SK-N-SH (cell line): ENCODE data around the gene PTGFRN. TPM values are rescaled to one million over a fixed set of nuclear protein-coding genes. Genes with fewer than 3 reads are reported as not detected.

Source experiments
- CTCF ChIA-PET: fragments of 300-600, 350-600 bp; formaldehyde crosslinking; extraction: SDS; loops from one replicate; lab custom pipeline; 2021; lab: Yijun Ruan, JAX
- POLR2A ChIA-PET: fragments of 350-600 bp; sonication (Branson Sonifier 250); formaldehyde crosslinking; extraction: SDS; loops from one replicate; lab custom pipeline; 2020; ENCODE audit warnings: antibody characterized with exemption, inconsistent platforms; lab: Yijun Ruan, JAX
- DNase-seq: peaks from one replicate; pipeline ENCODE4 v3.0.0; 2012
- H2AFZ ChIP-seq: fragments of 200-600 bp; sonication (generic); 2 replicates; pipeline ENCODE4 v1.8.1; 2016; ENCODE audit warnings: antibody characterized with exemption, mild to moderate bottlenecking, low read depth
- H3F3A ChIP-seq: fragments of 200-600 bp; sonication (generic); replicated peaks from 2 replicates; pipeline ENCODE3; 2016; ENCODE audit warnings: antibody characterized with exemption, mild to moderate bottlenecking; ENCODE audit not compliant: insufficient read depth
- H3K27ac ChIP-seq, 2 experiments: fragments of 200-500 bp in 1 of 2; fragments of 200-600 bp in 1 of 2; sonication (Bioruptor generic) in 1 of 2; sonication (generic), shearing (Covaris generic) in 1 of 2; 2 replicates each; pipeline versions ENCODE4 v1.5.1 to v1.6.1; 2014 to 2016; ENCODE audit warnings: low read depth in 2 of 2, inconsistent platforms in 1 of 2, low read length in 1 of 2, mild to moderate bottlenecking in 1 of 2, mixed read lengths in 1 of 2
- H3K27me3 ChIP-seq: fragments of 200-600 bp; sonication (generic), shearing (Covaris generic); 2 replicates; pipeline ENCODE4 v1.6.1; 2016; ENCODE audit warnings: mixed run types; ENCODE audit not compliant: insufficient read depth
- H3K36me3 ChIP-seq, 2 experiments: fragments of 200-500 bp in 1 of 2; fragments of 200-600 bp in 1 of 2; sonication (Bioruptor generic) in 1 of 2; sonication (generic) in 1 of 2; replicated peaks in 1 of 2; 2 replicates each; pipeline versions ENCODE3 to v1.5.1; 2014 to 2016; ENCODE audit warnings: low read length in 1 of 2, mild to moderate bottlenecking in 1 of 2; ENCODE audit not compliant: insufficient read depth in 2 of 2, control insufficient read depth in 1 of 2
- H3K4me1 ChIP-seq, 2 experiments: fragments of 200-500 bp in 1 of 2; fragments of 200-600 bp in 1 of 2; sonication (Bioruptor generic) in 1 of 2; sonication (generic), shearing (Covaris generic) in 1 of 2; 2 replicates each; pipeline versions ENCODE4 v1.5.1 to v1.6.1; 2014 to 2016; ENCODE audit warnings: low read depth in 1 of 2, low read length in 1 of 2, mixed run types in 1 of 2; ENCODE audit not compliant: insufficient read depth in 2 of 2, control insufficient read depth in 1 of 2
- H3K4me2 ChIP-seq: fragments of 200-600 bp; sonication (generic), shearing (Covaris generic); 2 replicates; pipeline ENCODE4 v1.6.1; 2017; ENCODE audit warnings: mixed run types
- H3K4me3 ChIP-seq, 2 experiments: fragments of 200-500 bp in 1 of 2; fragments of 200-600 bp in 1 of 2; sonication (Bioruptor generic) in 1 of 2; sonication (generic), shearing (Covaris generic) in 1 of 2; 2 replicates each; pipeline versions ENCODE4 v1.5.1 to v1.8.1; 2014 to 2016; ENCODE audit warnings: low read depth in 2 of 2, inconsistent platforms in 1 of 2, low read length in 1 of 2, mild to moderate bottlenecking in 1 of 2, mixed read lengths in 1 of 2, moderate library complexity in 1 of 2
- H3K79me2 ChIP-seq: fragments of 200-600 bp; sonication (generic); 2 replicates; pipeline ENCODE4 v1.8.1; 2017; ENCODE audit warnings: mild to moderate bottlenecking; ENCODE audit not compliant: insufficient read depth
- H3K9ac ChIP-seq: fragments of 200-600 bp; sonication (generic); 2 replicates; pipeline ENCODE4 v1.6.1; 2017; ENCODE audit warnings: mixed run types
- H3K9me2 ChIP-seq: fragments of 200-600 bp; sonication (generic); 2 replicates; pipeline ENCODE4 v1.6.1; 2017; ENCODE audit warnings: mixed run types
- H3K9me3 ChIP-seq: fragments of 200-600 bp; sonication (generic); 2 replicates; pipeline ENCODE4 v1.6.1; 2017; ENCODE audit warnings: mixed run types, mild to moderate bottlenecking, moderate library complexity
- H4K20me1 ChIP-seq: fragments of 200-600 bp; sonication (generic); 2 replicates; pipeline ENCODE4 v1.6.1; 2017; ENCODE audit warnings: mild to moderate bottlenecking, mixed run types; ENCODE audit not compliant: insufficient read depth
- CHD2 ChIP-seq: fragments of 150-350 bp; IDR thresholded peaks from 2 replicates; pipeline ENCODE4 v1.6.1; 2018; ENCODE audit warnings: low read length; ENCODE audit not compliant: partially characterized antibody
- ELF1 ChIP-seq: IDR thresholded peaks from 2 replicates; pipeline ENCODE4 v1.4.0; 2012
- EP300 ChIP-seq, 2 experiments: IDR thresholded peaks; 2 replicates each; pipeline versions ENCODE4 v1.4.0 to v1.6.1; 2012; ENCODE audit warnings: borderline replicate concordance in 1 of 2, low read depth in 1 of 2, low read length in 1 of 2
- FOXM1 ChIP-seq: IDR thresholded peaks from 2 replicates; pipeline ENCODE4 v1.4.0; 2012; ENCODE audit warnings: low read depth, mild to moderate bottlenecking
- GABPA ChIP-seq: IDR thresholded peaks from 2 replicates; pipeline ENCODE4 v1.4.0; 2012; ENCODE audit warnings: low read depth, mild to moderate bottlenecking
- MAX ChIP-seq: IDR thresholded peaks from 2 replicates; pipeline ENCODE4 v1.4.0; 2012; ENCODE audit warnings: low read depth
- MEF2A ChIP-seq: IDR thresholded peaks from 2 replicates; pipeline ENCODE4 v1.4.0; 2012; ENCODE audit warnings: low read depth, borderline replicate concordance
- MXI1 ChIP-seq: IDR thresholded peaks from 2 replicates; pipeline ENCODE4 v1.6.1; 2012; ENCODE audit warnings: mild to moderate bottlenecking, low read depth, low read length, improper control_type of control experiment
- NFIC ChIP-seq: IDR thresholded peaks from 2 replicates; pipeline ENCODE4 v1.4.0; 2012; ENCODE audit warnings: borderline replicate concordance
- RAD21 ChIP-seq: IDR thresholded peaks from 2 replicates; pipeline ENCODE4 v1.6.1; 2012; ENCODE audit warnings: mild to moderate bottlenecking, low read length
- REST ChIP-seq: IDR thresholded peaks from 2 replicates; pipeline ENCODE4 v1.6.1; 2012; ENCODE audit warnings: mild to moderate bottlenecking, low read depth, low read length, moderate library complexity
- RFX5 ChIP-seq: IDR thresholded peaks from 2 replicates; pipeline ENCODE4 v1.6.1; 2012; ENCODE audit warnings: mild to moderate bottlenecking, improper control_type of control experiment, low read length
- RXRA ChIP-seq: IDR thresholded peaks from 2 replicates; pipeline ENCODE4 v1.4.0; 2012; ENCODE audit warnings: low read depth, mild to moderate bottlenecking, borderline replicate concordance
- SIN3A ChIP-seq: IDR thresholded peaks from 2 replicates; pipeline ENCODE4 v1.6.1; 2012; ENCODE audit warnings: low read depth, mild to moderate bottlenecking, low read length, moderate library complexity, borderline replicate concordance
- TEAD4 ChIP-seq: IDR thresholded peaks from 2 replicates; pipeline ENCODE4 v1.4.0; 2012; ENCODE audit warnings: mild to moderate bottlenecking, borderline replicate concordance; ENCODE audit not compliant: insufficient read depth
- USF2 ChIP-seq: fragments of 150-350 bp; IDR thresholded peaks from 2 replicates; pipeline ENCODE4 v1.6.1; 2017; ENCODE audit warnings: antibody characterized with exemption, low read length, low read depth, borderline replicate concordance
- WGBS: methylation state at CpG from one replicate; pipeline ENCODE4 v1.1.6; 2017; ENCODE audit warnings: low lambda C conversion rate; 5-methylcytosine and 5-hydroxymethylcytosine counted together
- polyA plus RNA-seq, 3 experiments: library from polyadenylated mRNA; depleted of rRNA; stranded (reverse); fragments of >200 nt; gene quantifications; 2 replicates each; pipeline ENCODE4 v1.2.3, GENCODE V29; 2012

Gene PTGFRN
- polyA plus RNA-seq, 1 of the 3 experiments (the other 2 are of a cell fraction) = 22.4 TPM

GRCh38 chr1:116999596-116999995 lies 89.9 kb downstream of the PTGFRN start:
- no peak for TF ChIP-seq MEF2A
- no peak overlapping the region for H3K4me2 ChIP-seq
- H3K9me3 ChIP-seq = no peaks in the 10 kb centered on the region
- peaks cover 0 to 4% of the 10 kb centered on the region in 2 experiments; a peak in 1 of 4 replicates for H3K4me1 ChIP-seq
- CTCF ChIA-PET = no interaction called here
- H3K4me3 ChIP-seq = no peak overlapping the region
- WGBS = 31% methylated on average over 3 of the region's 3 CpGs
- H4K20me1 ChIP-seq = no peaks in the 10 kb centered on the region
- no peak overlapping the region for H3K27ac ChIP-seq
- H3K27me3 ChIP-seq = no peaks in the 10 kb centered on the region
- POLR2A ChIA-PET = no interaction called here
- H2AFZ ChIP-seq = no peak overlapping the region
- H3K9ac ChIP-seq = no peak overlapping the region
- DNase-seq = no peak
- no peaks in the 10 kb centered on the region for H3K79me2 ChIP-seq
- no peaks in the 10 kb centered on the region for H3F3A ChIP-seq
- no peaks in the 10 kb centered on the region for H3K36me3 ChIP-seq
- H3K9me2 ChIP-seq = no peaks in the 10 kb centered on the region

- Histone ChIP-seq H3K36me3 (no peaks in the 10 kb centered on the region), H3K4me3 (no peak overlapping the region), H2AFZ (no peak overlapping the region), H4K20me1 (no peaks in the 10 kb centered on the region), H3K4me2 (no peak overlapping the region), H3K27ac (no peak overlapping the region), H3K79me2 (no peaks in the 10 kb centered on the region), H3K9ac (no peak overlapping the region), H3K9me3 (no peaks in the 10 kb centered on the region), H3K4me1 (peaks cover 0 to 4% of the 10 kb centered on the region in 2 experiments; a peak in 1 of 4 replicates), H3F3A (no peaks in the 10 kb centered on the region), H3K27me3 (no peaks in the 10 kb centered on the region), H3K9me2 (no peaks in the 10 kb centered on the region)
- ChIA-PET POLR2A (no interaction called here), CTCF (interaction anchor here (0.9 kb wide), 1 partner anchor 17 kb away, joined by 3 read pairs; no protein-coding TSS in a partner anchor)
- TF ChIP-seq MXI1 (no peak), MAX (no peak), CHD2 (no peak), EP300 (IDR thresholded peaks at IDR 0.05; ENCODE audit: borderline replicate concordance in 1 of 2, low read depth in 1 of 2, low read length in 1 of 2) (no peak), SIN3A (no peak), GABPA (no peak), RAD21 (no peak), RXRA (no peak), FOXM1 (no peak), NFIC (no peak), TEAD4 (no peak), RFX5 (no peak), USF2 (no peak), MEF2A (no peak), ELF1 (no peak), REST (no peak)
- 78% methylated on average over 2 of the region's 2 CpGs for WGBS
- DNase-seq = no peak
Measured at GRCh38 chr1:117000142-117000541, 90.4 kb downstream of the PTGFRN start.
